ENCODE measurements around the gene KHDC4.
"Not testable (repeated sequence)": the region's sequence is repeated elsewhere in the genome, so short reads cannot be mapped to it uniquely, and the experiment has no call there.

Gene KHDC4

GRCh38 chr1:155911156-155912055, 22.8 kb downstream of the KHDC4 start, which contains the start of gene RIT1:
Gene RIT1, minus strand, starts transcription at chr1:155911349. Its CDS starts 588 bp downstream, at chr1:155910761.
- in situ Hi-C loops (cut with MboI; ENCODE audit: low sequenced_read_pairs) = no loop called here

- in situ Hi-C loops (cut with MboI; ENCODE audit: low sequenced_read_pairs) = no loop called here
Measured at GRCh38 chr1:155910621-155911121, 23.5 kb downstream of the KHDC4 start.

GRCh38 chr1:155909894-155910293, 24.3 kb downstream of the KHDC4 start:
- in situ Hi-C loops (cut with MboI; ENCODE audit: low sequenced_read_pairs) = no loop called here

GRCh38 chr1:155904261-155904660, 30.0 kb downstream of the KHDC4 start:
- in situ Hi-C loops (cut with MboI; ENCODE audit: low sequenced_read_pairs) = no loop called here

DNA sequence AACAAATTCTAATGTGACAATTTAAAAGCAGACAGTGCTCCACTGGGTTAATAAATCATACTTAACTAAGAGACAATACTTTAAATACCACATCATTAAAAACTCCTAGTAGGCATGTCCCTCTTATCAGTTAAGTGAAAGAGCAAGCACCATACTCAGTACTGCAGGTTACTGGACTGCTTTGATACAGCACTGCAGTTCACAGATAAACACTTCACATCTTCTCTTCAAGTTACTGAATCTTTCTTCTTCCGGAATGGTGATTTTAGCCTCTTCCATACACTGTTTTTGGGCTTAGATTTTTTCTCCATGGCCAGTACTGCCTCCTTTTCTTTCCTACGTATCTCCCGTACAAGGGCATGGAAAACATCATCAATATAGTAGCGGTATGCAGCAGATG, 34.1 kb downstream of the KHDC4 start:
- in situ Hi-C loops (cut with MboI; ENCODE audit: low sequenced_read_pairs) = no loop called here

DNA sequence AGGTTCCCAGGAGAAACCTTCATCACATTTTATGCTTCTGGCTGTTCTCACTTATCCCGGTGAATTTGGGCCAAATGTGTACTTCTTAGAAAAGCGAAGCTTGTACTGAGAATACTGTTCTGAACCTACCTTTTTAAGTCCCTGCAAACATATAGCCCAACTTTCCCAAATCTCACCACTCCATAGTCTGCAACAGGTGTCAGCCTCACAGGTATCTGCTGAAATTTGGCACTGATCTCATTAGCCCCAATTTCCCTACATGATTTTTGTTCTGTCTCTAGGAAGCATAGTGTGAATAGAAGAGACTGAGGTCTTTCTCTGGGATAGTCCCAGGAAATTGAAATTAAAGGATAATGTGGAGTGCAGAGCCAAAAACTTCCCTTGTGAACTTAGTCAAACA, 34.5 kb downstream of the KHDC4 start:
- in situ Hi-C loops (cut with MboI; ENCODE audit: low sequenced_read_pairs) = no loop called here

DNA sequence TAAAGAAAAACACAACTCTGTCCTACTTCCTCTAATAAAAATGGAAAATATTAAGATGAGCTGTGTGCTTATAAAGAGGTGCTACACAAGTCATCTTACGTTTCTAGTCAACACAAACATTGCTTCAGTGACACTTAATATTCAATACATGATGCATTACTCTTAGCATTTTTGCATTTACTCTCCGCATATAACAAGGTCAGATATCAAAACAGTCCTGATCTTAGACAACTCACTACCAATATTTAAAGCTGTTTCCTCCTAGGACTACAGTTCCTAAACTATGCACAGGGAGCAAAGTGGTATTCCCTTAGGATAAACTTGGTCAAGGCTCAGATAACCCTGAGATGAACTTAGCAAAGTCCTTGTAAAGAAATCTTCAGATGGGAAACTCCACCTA, 35.3 kb downstream of the KHDC4 start:
- in situ Hi-C loops (cut with MboI; ENCODE audit: low sequenced_read_pairs) = no loop called here

GRCh38 chr1:155897746-155898145, 36.5 kb downstream of the KHDC4 start:
- in situ Hi-C loops (cut with MboI; ENCODE audit: low sequenced_read_pairs) = no loop called here

DNA sequence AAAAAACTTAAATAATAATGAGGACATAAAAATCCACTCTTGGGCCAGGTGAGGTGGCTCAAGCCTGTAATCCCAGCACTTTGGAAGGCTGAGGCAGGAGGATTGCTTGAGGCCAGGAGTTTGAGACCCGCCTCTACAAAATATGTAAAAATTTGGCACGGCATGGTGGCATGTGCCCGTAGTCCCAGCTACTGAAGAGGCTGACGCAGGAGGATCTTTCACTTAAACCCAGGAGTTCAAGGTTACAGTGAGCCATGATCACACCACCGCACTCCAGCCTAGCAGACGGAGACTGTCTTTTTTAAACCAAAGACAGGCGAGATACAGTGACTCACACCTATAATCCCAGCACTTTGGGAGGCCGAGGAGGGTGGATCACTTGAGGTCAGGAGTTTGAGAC, 37.7 kb downstream of the KHDC4 start:
- in situ Hi-C loops (cut with MboI; ENCODE audit: low sequenced_read_pairs) = not testable (repeated sequence)

GRCh38 chr1:155895617-155896016, 38.6 kb downstream of the KHDC4 start:
- in situ Hi-C loops (cut with MboI; ENCODE audit: low sequenced_read_pairs) = not testable (repeated sequence)

DNA sequence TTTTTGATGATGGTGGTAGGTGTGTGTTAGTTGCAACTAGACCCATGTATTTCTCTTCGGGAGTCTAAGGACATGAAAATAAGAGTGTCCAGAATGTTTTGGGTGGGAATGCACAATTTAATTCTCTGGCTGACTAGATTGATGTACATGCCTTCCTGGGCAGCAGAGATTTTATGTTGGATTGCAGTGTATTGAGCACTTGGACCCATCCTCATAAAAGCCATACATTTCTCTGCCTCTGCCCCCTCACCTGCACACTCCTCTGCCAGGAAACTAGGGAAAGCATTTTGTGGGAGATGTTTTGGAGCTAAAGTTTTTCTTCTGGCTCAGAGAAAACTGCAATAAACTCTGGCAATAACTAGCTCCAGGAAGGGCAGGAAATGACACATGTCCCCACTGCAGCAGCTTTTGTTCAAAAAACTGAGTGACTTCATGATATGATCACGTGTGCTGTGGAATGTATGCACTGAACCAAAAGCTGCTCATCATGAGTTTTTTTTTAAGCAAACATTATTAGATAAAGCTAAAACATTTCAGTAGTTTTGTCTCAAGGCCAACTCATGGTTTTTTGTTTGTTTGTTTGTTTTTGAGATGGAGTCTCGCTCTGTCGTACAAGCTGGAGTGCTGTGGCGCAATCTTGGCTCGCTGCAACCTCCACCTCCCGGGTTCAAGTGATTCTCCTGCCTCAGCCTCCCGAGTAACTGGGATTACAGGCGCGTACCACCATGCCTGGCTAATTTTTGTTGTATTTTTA, 40.6 kb downstream of the KHDC4 start:
- in situ Hi-C loops (cut with MboI; ENCODE audit: low sequenced_read_pairs) = no loop called here

- in situ Hi-C loops (cut with MboI; ENCODE audit: low sequenced_read_pairs) = no loop called here
Measured at GRCh38 chr1:155892796-155893195, 41.4 kb downstream of the KHDC4 start.

- in situ Hi-C loops (cut with MboI; ENCODE audit: low sequenced_read_pairs) = no loop called here
Measured at GRCh38 chr1:155890251-155890650, 44.0 kb downstream of the KHDC4 start.

DNA sequence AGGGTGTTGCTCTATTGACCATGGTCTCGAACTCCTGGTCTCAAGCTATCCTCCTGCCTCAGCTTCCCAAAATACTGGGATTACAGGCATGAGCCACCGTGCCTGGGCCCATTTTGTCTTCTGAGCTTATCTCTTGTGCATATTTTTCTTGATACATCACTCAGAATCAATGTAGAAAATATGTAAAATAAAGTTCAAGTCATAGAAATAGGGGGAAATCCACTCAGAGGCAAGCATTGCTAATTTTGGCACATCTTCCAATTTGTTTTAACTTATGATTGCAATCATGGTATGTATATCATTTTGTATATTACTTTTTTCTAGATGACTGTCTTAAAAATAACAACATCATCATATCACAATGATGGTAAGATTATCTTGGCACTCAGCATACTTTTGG, 44.6 kb downstream of the KHDC4 start:
- in situ Hi-C loops (cut with MboI; ENCODE audit: low sequenced_read_pairs) = no loop called here

GRCh38 chr1:155888481-155888880, 45.7 kb downstream of the KHDC4 start:
- in situ Hi-C loops (cut with MboI; ENCODE audit: low sequenced_read_pairs) = no loop called here

GRCh38 chr1:155884982-155885381, 49.2 kb downstream of the KHDC4 start:
- in situ Hi-C loops (cut with MboI; ENCODE audit: low sequenced_read_pairs) = no loop called here

- in situ Hi-C loops (cut with MboI; ENCODE audit: low sequenced_read_pairs) = no loop called here
Measured at GRCh38 chr1:155884031-155884960, 49.9 kb downstream of the KHDC4 start.

DNA sequence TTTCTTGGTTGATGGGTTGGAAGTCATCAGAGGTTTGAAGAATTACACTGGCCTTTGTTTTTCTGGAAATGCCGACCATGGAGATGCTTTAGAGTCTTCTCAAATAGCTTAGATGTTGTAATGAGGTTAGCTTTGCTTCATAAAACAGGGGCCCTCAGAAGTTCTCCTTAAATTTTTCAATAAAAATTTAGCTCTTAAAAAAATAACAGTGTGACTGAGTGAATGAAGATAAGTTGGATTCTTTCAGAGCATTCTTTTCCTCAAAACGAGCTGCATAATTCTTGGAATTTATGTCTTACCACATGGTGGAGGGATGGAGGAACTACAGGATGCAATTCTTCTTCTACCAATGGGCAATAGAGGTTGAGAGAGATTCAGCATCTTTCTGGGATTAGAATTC, 51.4 kb downstream of the KHDC4 start:
- in situ Hi-C loops (cut with MboI; ENCODE audit: low sequenced_read_pairs) = no loop called here

DNA sequence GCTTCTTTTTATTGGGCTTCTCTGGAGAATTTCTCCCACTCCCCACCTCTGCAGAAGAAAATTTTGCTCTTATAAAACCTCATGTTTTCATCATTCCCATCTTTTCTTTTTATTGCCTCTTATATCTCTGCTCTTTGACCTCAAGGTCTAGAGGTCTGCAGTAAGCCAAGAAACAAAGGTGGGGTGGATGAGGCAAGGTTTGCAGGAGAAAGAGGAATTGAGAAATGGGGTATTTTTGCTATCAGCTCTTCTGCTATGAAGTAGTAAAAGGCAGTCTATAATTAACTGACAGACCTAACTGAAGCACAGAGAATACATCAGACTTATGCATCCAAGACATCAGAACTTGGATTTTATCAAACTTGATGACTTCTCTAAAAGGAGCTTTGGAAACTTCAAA, 52.0 kb downstream of the KHDC4 start:
- in situ Hi-C loops (cut with MboI; ENCODE audit: low sequenced_read_pairs) = no loop called here

GRCh38 chr1:155880950-155881349, 53.3 kb downstream of the KHDC4 start:
- in situ Hi-C loops (cut with MboI; ENCODE audit: low sequenced_read_pairs) = no loop called here

GRCh38 chr1:155880251-155880650, 54.0 kb downstream of the KHDC4 start:
- in situ Hi-C loops (cut with MboI; ENCODE audit: low sequenced_read_pairs) = no loop called here

Measured in HL-60/S4 treated with retinoic acid at 250 ng/mL for 4 days and 3 days (cell line).